Suppressor macrophage treated with lipopolysaccharide for 1 hour (primary cell): ENCODE results near the gene GSAP.
"Not testable (repeated sequence)": the region's sequence is repeated elsewhere in the genome, so short reads cannot be mapped to it uniquely, and the experiment has no call there.

ENCODE experiments used
- DNase-seq, 3 donors: peaks; one replicate each; pipeline ENCODE4 v3.0.0-alpha.2; 2020 to 2022

The GSAP gene

DNA sequence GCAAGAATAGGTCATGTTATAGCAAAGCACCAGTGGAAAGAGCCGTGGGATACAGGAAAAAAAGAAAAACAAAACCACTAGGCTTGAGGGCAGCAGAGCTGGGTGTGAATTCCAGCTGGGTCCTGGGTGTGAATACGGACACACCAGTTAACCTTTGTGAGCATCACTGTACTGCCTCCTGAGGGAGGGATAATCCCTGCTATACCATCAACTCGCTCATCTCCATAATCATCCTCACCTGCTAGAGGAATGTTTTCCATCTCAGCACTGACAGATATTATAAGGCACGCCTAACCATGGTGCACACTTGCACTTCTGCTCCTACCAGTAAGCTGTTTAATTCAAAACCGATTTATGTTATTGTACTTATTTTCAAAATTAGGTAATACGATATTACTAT is 62.2 kb downstream of the GSAP start:
- no peak for DNase-seq

DNA sequence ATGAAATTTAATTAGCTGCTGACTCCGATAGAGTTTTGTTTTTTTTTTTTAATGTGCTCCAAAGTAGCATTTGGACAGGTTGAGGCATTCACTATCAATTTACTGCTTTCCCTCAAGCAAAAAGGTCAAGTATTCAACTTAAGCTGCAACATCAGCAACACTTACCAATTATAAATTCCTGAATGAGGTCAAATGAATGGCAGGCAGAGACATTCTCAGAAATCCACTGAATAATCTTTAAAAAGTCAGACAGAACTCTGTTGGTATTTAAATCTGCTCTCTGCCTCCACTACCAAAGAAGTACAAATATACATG is 62.8 kb downstream of the GSAP start:
- DNase-seq = no peak

DNA sequence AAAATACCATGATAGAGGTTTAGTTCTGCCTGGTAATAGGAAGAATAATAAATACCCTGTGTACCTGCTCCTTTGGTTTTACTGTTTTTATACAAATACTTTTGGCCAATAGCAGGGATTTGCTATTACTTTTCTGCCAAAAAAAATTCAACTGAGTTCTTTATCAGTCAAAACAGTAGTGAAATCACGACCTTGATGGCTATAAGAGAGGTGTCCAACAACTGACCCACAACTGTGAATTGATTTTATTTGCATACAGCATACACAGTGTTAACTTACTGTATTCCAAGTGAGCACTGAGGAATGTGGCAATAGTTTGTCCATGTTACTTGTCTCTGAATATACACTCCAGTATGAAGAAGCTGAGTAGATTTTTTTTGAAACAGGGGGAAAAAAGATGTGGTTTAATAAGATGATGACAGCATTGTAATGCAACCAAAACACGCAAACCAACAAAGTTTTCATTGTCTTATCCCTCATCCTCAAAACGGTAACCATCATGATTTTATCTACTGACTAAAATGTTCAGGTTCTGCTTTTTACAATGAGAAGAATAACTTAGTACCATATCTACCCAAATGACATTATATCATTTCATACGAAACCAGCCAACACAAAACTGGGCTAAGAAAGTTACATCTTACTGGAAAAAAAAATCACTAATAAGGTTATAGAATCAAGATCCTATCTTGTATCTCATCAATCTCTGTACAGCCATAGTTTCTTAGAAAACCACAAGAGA is 63.3 kb downstream of the GSAP start:
- DNase-seq = peak in 1 of 3 donors; percentile 27

DNA sequence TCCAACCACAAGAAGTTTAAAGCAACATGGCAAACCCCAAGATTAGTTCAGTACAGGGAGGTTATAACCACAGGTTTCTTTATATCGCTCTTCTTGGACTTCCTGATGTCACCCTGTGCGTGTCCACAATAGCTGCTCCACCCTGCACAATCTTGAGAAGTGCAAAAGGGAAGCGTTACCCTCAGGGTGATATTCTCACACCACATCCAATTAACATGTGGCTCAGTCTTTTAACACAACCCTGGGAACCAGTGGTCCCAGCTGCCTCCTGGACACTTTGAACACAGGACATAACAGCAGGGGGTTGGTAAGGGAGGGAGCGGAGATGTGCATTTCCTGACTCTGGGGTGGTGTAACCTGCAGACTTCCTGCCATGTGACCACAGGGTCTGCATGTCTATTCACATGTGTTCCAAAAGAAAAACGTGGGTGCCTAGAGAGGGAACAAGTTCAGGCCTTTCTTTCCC is 64.6 kb downstream of the GSAP start:
- DNase-seq = peak; percentile 30 to 46 (median 37)

DNA sequence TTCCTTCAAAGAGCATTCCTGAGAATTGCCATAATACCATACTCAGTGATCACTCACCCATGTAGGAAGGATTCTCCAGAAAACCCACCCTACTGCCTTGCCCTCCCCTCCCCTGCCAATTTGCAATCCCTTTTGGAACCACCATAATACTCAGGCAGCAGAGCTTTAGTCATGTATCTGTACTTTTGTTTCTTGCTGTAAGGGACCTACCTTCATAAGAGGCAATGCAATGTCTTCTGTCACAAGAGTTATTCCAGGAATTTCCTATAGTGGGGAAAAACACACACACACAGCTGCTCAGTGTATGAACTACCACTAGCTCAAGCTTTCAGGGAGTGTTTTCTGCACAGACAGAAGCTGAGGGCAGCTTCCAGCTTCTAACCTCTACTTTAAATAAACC is 67.0 kb downstream of the GSAP start:
- DNase-seq = no peak

DNA sequence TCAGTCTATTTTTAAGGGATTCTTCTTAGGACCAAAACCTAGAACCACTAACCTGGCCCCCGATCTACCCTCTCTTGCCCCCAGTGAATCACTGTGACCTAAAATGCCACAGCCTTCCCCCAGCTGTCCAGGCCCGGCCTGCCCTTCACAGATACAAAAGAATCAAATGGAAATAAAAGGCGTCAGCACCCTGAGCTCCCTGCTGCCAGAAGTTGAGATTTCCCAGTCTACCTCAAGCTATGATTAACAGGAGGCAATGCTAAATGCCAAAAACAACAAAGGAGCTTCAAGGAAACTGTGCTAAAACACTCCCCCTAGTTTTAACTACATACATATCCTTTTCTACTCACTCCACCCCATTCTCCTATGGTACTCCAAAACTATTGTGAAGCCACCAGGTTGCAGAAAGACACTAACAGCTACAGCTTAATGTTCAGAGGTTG is 67.8 kb downstream of the GSAP start:
- no peak for DNase-seq

DNA sequence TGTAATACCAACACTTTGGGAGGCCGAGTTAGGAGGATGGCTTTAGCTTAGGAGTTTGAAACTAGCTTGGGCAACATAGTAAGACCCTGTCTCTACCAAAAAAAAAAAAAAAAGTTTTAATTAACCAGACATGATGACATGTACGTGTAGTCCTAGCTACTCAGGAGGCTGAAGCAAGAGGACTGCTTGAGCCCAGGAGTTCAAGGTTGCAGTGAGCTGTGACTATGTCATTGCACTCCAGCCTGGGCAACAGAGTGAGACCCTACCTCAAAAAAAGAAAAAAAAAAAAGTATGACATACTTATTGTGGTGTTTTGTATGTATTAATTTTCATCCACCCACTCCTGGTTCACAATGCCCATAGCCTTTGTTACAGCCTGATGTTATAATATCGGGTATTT is 69.7 kb downstream of the GSAP start:
- DNase-seq = no peak

DNA sequence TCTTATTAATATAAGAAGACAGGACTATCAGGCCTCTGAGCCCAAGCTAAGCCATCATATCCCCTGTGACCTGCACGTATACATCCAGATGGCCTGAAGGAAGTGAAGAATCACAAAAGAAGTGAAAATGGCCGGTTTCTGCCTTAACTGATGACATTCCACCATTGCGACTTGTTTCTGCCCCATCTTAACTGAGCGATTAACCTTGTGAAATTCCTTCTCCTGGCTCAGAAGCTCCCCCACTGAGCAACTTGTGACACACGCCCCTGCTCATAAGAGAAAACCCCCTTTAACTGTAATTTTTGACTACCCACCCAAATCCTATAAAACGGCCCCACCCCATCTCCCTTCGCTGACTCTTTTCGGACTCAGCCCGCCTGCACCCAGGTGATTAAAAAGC is 70.7 kb downstream of the GSAP start:
- DNase-seq = not testable (repeated sequence)

DNA sequence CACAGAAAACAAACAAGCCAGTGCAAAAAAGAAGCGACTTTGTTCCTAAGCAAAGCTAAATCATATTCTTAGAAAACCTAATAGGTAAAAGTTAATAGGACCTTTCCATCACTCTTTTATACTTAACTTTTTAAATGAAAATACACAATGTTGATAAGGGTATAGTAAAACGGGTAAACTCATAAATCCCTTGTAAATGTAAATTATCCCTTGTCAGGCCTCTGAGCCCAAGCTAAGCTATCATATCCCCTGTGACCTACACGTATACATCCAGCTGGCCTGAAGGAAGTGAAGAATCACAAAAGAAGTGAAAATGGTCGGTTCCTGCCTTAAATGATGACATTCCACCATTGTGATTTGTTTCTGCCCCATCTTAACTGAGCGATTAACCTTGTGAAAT is 76.4 kb downstream of the GSAP start:
- no peak for DNase-seq

DNA sequence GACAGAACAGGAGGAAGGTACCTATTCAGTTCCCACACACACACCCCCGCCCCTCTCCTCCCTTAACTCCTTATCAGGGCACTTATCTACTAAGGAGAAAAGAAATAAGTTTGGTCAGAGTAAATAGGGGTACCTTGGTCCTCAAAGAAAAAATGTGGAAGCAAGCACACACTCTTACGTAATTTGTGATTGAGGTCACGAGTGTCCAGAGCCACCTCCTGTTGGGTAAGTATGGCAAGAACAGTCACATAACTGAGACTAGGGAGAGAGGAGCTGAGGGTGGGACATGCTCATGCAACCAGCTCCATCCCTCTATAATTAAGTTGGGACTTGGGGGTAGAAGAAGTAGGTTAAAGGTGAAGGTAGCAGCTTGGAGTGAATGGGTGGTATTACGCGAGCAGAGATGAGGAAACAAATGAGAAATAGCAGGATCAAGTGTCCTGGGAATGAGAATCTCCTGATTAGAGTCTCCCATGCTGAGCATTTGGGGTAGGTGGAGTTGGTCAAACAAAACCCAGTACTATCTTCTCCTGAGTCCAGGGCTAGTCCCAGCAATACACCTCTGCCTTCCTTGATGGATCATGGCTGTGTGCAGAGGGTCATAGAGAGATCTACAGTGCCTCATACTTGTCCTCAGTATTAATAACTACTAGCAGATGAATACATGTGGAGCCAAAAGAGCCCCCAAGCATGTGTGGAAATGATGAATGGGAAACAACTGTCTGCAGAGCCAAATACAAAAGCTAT is 77.1 kb downstream of the GSAP start:
- DNase-seq = peak; percentile 58 to 70 (median 70)

DNA sequence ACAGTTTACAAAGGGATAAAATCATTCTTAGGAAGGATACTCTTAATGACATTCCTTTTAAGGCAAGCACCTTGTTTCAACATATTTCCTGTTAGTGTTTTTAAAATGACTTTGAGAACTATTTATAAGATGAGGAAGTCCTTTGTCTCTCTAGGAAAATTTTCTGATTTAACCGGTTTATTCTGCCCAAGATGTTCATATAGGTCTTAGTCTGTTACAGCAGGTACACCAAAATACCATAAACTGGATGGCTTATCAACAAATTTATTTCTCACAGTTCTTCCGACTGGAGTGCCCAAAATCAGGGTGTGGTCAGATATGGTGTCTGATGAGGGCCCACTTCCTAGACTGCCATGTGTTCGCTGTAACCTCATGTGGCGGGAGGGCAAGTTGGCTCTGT is 77.9 kb downstream of the GSAP start:
- peak; percentile 33 to 80 (median 69) for DNase-seq

DNA sequence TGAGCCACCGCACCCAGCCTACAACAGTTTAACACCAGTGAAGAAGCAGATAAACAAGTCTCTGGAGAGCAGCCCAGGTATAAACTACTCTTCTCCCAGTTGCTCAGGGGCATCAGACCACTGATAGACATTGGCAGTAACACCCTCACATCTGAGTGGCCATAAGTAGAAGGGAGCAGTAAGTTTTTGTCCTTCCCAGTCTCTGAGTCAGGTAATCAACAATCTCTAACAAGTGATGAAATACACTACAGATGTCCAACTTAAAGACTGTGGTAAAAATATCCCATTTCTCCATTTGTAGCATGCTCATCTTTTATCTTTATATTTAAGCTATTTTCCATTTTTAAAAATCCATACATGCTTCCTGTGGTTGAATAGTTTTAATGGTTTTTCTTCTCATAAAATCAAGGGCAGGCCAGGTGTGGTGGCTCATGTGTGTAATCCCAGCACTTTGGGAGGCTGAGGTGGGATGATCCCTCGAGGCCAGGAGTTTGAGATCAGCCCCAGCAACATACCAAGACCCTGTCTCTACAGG is 78.6 kb downstream of the GSAP start:
- no peak for DNase-seq

DNA sequence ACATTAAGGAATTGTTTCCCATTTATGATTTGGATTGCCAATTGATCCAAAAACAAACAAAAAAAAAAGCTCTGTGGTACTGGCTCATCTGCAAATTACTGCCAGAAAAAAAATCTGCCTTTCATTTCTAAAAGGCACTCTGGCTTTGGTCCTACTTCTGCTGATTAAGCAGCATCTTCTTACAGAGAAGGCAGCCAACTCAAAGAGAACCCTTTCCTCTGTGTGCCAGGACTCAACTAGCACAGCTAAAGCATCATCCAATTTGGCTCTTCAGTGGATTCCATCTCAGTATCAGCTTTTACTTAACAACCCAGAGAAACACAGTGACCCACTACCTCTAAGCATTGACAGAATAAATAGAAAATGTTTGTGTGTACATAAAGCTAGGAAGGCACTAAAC is 80.6 kb downstream of the GSAP start:
- no peak for DNase-seq

DNA sequence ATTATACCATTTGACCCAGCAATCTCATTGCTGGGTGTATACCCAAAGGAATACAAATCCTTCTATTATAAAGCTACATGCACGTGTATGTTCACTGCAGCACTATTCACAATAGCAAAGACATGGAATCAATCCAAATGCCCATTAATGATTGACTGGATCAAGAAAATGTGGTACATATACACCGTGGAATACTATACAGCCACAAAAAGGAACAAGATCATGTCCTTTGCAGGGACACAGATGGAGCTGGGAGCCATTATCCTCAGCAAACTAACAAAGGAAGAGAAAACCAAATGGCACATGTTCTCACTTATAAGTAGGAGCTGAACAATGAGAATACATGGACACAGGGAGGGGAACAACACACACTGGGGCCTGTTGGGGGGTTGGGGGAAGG is 82.1 kb downstream of the GSAP start:
- DNase-seq = not testable (repeated sequence)

DNA sequence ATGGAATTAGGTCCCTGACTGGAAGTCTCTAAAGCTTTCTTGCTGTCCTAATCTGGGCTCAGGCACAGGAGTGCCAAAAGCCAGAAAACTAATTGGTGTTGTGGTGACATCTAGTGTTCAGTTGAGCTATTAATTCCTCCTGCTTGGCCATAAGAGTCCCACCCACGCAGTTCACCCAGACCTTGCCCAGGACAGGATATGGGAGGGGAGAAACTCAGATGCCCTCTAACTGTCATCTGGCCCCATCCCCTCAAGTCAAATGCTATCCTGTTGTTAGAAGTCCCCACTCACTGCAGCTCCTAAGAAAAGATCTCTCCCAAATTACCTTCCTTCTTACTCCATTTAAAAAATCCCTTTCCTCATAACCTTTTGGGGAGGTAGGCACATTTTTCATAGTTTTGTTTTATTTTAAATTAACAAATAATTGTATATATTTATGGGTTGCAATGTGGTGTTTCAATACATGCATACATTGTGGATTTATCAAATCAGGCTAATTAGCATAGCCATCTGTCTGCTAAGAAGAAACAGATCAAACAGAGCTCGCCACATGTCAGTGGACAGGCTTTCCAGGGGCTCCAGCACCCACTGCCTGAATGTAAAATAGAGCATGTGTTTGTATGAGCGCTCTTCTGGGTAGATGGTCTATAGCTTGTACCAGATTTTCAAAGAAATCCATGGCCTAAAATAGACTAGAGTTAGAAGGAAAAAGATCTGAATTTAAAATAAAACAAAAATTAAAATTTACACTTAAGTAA is 84.0 kb downstream of the GSAP start:
- peak; percentile 91 to 93 (median 93) for DNase-seq

DNA sequence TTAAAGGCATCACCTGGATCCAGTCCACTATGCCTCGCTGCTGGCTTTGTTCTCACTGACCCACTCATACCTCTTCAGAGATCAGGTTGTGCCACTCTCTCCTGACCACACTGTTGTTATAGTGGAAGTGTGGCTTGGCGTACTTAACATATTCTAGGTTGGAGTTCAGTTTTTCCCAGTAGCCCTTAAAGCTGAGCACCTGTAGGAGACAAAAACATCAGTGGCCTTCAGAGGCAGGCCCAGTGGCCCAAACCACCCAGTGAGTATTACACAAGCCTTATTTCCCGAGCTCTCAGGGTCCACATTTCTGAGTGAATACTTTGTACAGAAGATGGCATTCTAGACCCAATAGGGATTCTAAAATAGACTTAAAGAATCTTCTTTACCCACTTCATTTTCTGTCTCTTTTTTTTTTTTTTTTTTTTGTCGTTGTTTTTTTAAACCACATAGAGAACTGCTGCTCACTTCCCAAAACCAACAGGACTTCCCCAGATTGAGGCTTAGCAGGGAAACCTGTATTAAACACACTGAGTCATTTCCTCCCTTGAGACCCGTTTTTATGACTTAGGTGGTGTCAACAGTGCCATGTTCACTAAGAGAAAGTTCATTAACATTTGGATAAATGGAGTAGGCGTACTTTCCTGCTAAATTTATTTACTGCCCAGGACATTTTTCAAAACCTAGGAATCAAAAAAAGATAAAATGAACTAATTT is 85.8 kb downstream of the GSAP start:
- DNase-seq = peak; percentile 82 to 92 (median 89)

DNA sequence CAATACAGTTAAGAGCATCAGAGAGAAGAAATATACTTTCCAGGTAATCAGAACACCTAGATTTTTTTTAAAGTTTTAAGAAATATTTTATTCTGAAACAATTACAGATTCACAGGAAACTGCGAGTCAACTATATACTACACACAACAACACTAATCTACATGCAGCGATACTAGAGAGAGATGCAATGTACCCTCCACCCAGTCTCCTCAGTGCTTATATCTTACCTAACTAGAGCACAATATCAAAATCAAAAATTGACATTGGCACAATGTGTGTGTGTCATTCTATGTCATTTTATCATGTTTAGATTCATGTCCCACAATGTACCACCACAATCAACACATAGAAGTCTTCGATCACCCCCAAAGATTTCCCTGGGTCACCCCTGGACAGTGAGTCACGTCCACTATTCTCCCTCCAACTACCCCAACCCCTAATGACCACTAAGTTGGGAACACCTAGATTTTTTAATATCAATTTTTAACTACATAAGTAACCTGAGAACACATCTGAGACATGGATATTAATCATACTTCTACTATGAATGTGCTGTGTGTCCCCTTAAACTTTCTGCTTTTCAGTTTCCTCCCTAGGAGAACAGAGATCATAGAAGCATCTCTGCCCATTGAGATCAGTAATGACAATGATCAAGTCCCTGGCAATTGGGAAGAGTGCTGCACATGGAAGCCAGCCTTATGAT is 86.5 kb downstream of the GSAP start:
- DNase-seq = no peak

DNA sequence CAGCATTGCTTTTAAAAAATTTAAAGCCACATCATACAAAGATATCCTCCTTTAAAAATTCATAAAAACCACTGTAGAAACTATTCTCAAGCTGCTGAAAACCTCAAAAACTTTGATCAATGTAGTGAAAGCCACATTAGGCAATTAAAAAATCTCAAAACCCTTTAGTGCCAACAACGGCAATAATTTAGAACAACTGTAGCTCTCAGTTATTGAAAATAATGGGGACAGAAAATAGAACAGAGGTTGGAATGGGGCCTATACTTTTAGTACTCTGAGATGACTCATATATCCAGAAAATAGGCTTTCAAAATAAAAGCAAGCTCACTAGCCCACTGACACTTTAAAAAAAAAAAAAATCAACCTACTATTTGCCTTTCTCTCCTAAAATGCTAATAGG is 87.5 kb downstream of the GSAP start:
- DNase-seq = peak in 1 of 3 donors; percentile 19

DNA sequence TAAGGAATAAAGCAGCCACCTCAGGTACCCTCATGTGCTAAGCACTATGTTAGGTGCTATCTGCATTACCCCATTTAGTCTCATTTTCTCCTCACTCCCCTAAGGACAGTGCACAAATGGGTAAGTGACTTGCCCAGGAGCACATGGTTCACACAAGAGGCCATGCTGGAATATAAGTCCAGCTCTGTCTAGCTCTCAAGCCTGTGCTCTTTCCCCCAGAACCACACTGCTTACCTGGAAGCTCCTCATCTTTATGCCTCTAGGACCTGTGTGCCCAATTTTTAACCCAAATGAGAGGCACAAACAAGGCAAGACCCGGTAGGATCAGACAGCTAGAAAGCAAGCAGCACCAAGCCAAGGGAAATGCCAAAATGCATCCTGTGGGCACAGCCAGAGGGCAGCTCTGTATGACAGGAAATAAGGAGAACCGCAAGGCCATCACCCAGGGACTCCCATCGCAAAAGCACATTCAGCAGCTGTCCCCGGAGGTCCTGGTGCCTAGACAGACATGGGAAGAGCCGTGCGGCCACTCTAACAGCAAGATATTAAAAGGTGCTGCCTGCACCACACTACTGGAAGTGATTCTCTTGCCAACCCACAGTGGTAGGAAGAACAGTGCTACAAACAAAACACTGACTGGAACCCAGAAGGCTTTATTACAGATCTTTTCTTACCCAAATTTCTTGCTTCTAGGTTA is 88.1 kb downstream of the GSAP start:
- peak; percentile 26 to 35 (median 29) for DNase-seq

DNA sequence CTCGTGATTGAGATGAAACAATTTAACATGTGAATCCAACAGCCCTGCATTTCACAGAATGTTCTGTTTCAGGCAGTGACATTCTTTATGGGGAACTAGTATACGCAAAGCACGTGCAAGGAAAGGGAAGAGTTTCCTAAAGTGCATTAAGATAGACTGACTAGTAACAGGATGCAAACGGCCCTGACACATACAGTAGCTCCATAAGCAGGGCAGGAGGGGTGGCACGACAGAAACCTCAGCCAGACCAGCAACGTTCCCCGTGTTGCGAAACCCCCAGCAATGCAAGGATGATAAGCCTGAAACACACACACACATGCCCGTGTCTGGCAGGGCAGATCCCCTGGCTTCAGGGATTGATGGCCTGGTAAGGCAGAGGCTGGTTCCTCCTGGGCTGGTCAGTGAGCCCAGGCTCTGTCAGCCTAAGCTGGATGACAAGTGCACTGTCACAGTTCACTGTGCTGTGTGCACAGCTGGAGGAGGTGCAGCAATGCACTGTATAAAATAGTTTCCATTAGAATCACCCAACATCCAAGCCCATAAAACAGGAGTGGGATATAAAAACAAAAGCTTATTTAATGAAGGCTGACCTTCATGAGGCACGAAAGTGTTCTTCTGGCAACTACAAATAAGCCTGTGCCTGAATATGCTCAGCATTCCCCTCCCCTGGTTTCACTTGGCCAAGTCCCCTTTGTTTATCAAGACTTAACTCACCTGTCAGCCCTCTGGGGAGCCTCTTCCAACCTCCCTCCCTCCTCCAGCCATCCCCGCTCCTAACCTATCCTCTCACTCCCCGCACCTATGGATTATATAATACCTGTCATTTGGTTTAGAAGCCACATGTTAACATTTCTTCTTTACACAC is 88.8 kb downstream of the GSAP start:
- DNase-seq = peak; percentile 79 to 86 (median 85)
